HL-60/S4 treated with phorbol 12-myristate 13-acetate at 8.2 ng/mL for 4 days and 3 days (cell line): ENCODE measurements around the gene SAMD5.

ENCODE experiments used
- in situ Hi-C: fragments of 300-500 bp; cut with MboI; formaldehyde crosslinking; loops from 2 replicates; pipeline ENCODE4 v1.15.0; 2022; ENCODE audit warnings: low sequenced_read_pairs

SAMD5 gene

GRCh38 chr6:147564556-147564955 is 56.1 kb downstream of the SAMD5 start:
- in situ Hi-C loops = no loop called here

- in situ Hi-C loops = no loop called here
Measured at GRCh38 chr6:147566244-147566898, 57.9 kb downstream of the SAMD5 start.

- in situ Hi-C loops = no loop called here
Measured at GRCh38 chr6:147567141-147567805, 58.8 kb downstream of the SAMD5 start.

- in situ Hi-C loops = no loop called here
Measured at GRCh38 chr6:147569788-147570187, 61.3 kb downstream of the SAMD5 start.

GRCh38 chr6:147570681-147571080 is 62.2 kb downstream of the SAMD5 start:
- in situ Hi-C loops = no loop called here

- in situ Hi-C loops = no loop called here
Measured at GRCh38 chr6:147577488-147577887, 69.0 kb downstream of the SAMD5 start.

GRCh38 chr6:147578159-147578558 is 69.7 kb downstream of the SAMD5 start:
- in situ Hi-C loops = no loop called here

GRCh38 chr6:147578883-147579282 is 70.4 kb downstream of the SAMD5 start:
- in situ Hi-C loops = no loop called here

- in situ Hi-C loops = no loop called here
Measured at GRCh38 chr6:147579667-147580066, 71.2 kb downstream of the SAMD5 start.

- in situ Hi-C loops = no loop called here
Measured at GRCh38 chr6:147582991-147583390, 74.5 kb downstream of the SAMD5 start.

GRCh38 chr6:147585256-147585655 is 76.8 kb downstream of the SAMD5 start:
- in situ Hi-C loops = no loop called here

- in situ Hi-C loops = no loop called here
Measured at GRCh38 chr6:147586044-147586443, 77.6 kb downstream of the SAMD5 start.

- in situ Hi-C loops = no loop called here
Measured at GRCh38 chr6:147587907-147588306, 79.4 kb downstream of the SAMD5 start.

- in situ Hi-C loops = no loop called here
Measured at GRCh38 chr6:147588469-147588868, 80.0 kb downstream of the SAMD5 start.

- in situ Hi-C loops = no loop called here
Measured at GRCh38 chr6:147589739-147590250, 81.3 kb downstream of the SAMD5 start.

GRCh38 chr6:147595961-147596360 is 87.5 kb downstream of the SAMD5 start:
- in situ Hi-C loops = no loop called here

GRCh38 chr6:147603392-147604081 is 95.0 kb downstream of the SAMD5 start:
- in situ Hi-C loops = no loop called here

GRCh38 chr6:147604373-147604772 is 95.9 kb downstream of the SAMD5 start:
- in situ Hi-C loops = no loop called here

GRCh38 chr6:147611992-147612391 is 103.5 kb downstream of the SAMD5 start:
- in situ Hi-C loops = no loop called here

GRCh38 chr6:147614501-147614900 is 106.0 kb downstream of the SAMD5 start:
- in situ Hi-C loops = no loop called here

- in situ Hi-C loops = no loop called here
Measured at GRCh38 chr6:147615659-147616456, 107.4 kb downstream of the SAMD5 start.
